CD4-positive, alpha-beta T cell treated with Interleukin-6 for 4 hours (primary cell): ENCODE measurements around the gene ZNF646.

ENCODE experiments used
- DNase-seq: peaks from one replicate; pipeline ENCODE4 v3.0.0-alpha.2; 2020; ENCODE audit warnings: mixed read lengths

ZNF646 gene, protein sequence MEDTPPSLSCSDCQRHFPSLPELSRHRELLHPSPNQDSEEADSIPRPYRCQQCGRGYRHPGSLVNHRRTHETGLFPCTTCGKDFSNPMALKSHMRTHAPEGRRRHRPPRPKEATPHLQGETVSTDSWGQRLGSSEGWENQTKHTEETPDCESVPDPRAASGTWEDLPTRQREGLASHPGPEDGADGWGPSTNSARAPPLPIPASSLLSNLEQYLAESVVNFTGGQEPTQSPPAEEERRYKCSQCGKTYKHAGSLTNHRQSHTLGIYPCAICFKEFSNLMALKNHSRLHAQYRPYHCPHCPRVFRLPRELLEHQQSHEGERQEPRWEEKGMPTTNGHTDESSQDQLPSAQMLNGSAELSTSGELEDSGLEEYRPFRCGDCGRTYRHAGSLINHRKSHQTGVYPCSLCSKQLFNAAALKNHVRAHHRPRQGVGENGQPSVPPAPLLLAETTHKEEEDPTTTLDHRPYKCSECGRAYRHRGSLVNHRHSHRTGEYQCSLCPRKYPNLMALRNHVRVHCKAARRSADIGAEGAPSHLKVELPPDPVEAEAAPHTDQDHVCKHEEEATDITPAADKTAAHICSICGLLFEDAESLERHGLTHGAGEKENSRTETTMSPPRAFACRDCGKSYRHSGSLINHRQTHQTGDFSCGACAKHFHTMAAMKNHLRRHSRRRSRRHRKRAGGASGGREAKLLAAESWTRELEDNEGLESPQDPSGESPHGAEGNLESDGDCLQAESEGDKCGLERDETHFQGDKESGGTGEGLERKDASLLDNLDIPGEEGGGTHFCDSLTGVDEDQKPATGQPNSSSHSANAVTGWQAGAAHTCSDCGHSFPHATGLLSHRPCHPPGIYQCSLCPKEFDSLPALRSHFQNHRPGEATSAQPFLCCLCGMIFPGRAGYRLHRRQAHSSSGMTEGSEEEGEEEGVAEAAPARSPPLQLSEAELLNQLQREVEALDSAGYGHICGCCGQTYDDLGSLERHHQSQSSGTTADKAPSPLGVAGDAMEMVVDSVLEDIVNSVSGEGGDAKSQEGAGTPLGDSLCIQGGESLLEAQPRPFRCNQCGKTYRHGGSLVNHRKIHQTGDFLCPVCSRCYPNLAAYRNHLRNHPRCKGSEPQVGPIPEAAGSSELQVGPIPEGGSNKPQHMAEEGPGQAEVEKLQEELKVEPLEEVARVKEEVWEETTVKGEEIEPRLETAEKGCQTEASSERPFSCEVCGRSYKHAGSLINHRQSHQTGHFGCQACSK (N-terminal part only)

DNA sequence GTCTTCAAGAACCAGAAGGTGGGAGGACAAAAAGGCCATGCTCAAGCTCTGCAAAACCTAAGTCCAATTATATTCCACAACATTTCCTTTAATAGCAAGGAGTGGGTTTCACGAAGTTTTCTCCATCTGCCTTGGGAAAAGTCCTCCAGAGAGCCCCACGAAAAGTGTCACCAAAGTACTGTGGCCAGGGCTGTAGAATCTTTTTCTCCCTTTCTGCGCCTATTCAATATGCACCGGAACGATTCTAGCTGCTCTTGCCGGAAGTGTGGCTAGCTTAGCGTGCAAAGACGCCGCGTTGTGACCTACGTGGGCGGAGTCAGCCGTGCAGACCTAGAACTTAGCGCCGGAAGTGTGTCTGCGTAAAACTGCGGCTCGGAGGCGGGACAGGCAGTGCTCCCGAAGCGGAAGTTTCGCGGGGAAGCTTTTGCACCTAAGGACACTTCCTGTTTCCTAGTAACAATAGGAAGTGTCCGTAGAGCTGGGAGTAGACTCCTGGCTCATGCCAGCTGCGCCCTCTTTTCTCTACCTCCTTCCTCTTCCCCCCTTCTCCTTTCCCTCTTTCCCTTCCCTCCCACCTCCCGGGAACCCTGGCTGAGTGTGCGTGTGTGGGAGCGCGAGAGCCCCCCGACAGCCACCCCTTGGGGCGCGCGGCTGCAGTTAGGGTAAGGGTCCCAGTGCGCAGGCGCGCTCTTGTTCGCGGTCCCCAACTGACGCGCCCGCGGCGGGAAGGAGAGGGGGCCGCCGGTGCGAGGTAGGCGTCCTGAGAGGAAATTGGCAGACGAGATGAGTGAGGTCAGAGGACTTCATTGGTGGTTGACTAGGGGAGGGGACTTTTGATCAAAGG, at the start of gene ZNF646, which contains the start of gene ZNF668:
Gene ZNF646 (plus strand): TSS at position 453 of the 844 bp plus-strand sequence. CDS start 1,903 bp downstream, outside the sequence.
Gene ZNF668 (minus strand): TSS at position 271 of the 844 bp plus-strand sequence. CDS start 9,781 bp downstream, outside the sequence.
- peak; percentile 98 for DNase-seq

DNA sequence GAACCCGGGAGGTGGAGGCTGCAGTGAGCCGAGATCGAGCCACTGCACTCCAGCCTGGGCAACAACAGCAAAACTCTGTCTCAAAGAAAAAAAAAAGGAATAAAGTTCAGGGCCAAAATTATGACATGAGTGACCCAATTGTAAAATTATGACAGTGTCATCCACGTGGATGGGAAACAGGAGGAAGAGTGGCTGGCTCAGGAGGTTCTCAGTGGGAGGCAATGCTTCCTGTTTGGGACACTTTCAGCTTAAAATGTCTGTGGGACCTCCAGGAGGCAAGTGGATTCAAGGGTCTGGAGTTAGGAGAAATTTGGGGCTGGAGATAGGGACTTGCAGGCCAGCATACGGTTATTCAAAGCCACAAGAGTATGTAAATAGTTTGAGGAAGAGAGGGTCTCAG, 48.9 kb upstream of the ZNF646 start:
- no peak for DNase-seq

DNA sequence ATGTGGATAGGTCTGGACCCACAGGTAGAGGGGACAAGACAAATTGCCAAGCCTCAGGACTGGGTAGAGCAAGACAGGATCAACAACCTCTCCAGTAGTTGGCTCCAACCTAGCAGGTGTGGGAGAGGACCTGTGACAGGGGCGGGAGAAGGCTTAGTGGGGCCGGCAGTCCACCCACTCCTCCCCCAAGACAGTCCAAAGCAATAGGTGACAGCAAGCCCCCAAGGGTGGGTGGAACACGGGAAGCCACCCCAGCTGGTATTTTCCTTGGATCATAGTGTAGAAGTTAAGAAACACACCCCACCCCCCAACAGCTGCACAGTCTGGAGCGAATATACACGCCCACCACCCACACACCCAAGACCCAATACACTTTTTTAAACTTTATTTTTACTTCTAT, 45.0 kb upstream of the ZNF646 start:
- DNase-seq, result no peak

DNA sequence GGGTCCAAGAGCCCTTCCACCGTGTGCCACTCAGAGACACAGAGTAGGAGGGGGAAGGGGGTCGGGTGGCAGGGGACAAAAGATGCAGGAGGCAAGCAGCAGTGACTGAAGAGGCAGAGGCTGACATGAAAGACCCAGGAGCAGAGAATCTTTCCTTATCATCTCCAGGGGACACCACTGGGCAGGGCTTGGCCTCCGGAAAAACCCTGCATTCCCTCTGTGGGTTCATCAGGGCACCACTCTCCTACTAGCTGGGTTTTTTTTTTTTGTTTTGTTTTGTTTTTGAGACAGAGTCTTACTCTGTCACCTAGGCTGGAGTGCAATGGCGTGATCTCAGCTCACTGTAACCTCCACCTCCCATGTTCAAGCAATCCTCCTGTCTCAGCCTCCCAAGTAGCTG, 42.9 kb upstream of the ZNF646 start:
- DNase-seq, result no peak

DNA sequence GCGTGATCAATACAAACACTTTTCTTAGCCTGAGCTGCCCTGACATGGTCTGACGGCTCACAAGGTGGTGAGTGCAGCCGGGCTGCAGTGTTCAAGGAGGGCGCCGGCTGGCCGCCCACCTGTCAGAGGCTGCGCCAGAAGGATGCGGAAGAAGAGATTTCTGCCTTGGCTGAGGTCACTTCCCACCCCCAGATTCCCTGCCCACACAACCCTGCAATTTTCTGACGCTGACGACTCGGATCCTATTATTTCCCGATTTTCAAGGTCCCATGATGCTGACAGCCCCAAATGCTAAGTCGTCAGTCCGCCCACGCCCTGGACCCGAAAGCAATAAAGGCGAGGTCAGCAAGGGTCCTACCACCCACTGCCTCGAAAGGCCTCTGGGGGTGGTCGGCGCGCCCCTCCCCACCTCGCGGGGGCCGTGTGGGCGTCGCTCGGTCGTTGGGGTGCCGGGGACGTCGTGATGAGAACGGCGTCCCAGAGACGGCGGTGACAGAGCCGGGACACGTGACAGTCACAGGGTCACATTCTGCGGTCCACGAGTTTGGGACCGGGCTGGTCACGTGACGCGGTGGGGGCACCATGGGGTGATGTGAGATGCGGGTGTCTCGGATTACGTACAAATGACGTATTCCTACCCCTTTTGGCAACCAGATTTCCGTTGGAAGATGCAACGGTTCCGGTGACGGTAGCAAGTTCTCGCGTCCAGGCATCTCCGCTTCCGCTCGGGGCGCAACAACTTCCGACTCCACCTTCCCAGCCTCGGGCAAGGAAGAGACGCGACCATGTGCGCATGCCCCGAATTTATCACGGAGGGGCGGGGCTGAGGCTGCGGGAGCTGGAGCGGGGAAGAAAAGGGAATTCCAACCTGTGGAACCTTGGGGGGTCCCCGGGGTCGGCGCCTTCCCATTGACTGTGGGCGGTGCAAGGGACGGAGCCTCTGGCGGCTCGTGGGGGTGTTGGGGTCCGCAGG, 41.2 kb upstream of the ZNF646 start, which contains the start of gene STX4:
Gene STX4 (plus strand): TSS at position 823 of the 973 bp plus-strand sequence. CDS start 248 bp downstream, outside the sequence.
- peak; percentile 98 for DNase-seq

DNA sequence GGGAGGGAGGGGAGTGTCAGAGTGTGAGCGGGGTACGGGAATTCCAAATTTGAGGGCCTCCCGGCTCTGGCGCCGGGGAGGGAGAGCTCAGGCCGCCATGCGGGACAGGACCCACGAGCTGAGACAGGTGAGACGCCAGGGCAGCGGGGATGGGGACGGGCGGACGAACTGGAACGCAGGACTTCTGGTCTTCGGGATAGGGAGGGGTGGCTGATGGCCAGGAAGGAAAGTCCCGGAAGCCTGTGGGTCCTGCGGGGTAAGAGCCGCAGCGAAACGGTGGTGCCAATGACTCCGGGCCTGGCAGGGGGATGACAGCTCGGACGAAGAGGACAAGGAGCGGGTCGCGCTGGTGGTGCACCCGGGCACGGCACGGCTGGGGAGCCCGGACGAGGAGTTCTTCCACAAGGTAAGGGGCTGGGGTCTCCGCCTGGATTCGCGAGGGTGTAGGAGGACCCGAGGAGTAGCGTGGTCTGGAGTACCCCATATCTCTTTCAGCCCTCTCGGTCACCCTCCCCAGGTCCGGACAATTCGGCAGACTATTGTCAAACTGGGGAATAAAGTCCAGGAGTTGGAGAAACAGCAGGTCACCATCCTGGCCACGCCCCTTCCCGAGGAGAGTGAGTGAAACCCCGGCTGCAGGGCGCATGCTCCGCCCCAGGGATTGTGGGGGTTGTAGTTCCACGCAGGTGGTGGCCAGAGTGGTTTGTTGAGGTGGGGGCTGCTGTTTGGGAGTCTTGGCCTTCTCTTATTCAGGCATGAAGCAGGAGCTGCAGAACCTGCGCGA, 40.3 kb upstream of the ZNF646 start:
- peak; percentile 92 for DNase-seq

DNA sequence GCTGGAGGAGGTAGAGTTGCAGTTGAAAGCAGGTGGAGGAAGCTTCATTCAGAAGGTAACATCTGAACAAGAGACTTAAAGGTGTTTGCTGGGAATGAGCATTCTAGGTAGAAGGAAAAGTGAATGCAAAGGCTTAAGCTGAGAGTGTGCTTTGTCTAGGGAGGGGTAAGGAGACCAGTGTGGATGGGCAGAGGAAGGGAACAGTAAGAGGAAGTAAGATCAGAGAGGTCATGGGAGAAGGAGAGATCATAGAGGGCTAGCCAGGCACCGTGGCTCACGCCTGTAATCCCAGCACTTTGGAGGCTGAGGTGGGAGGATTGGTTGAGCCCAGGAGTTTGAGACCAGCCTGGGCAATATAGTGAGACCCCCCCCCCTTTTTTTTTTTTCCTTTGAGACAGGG, 37.5 kb upstream of the ZNF646 start:
- DNase-seq, result no peak

DNA sequence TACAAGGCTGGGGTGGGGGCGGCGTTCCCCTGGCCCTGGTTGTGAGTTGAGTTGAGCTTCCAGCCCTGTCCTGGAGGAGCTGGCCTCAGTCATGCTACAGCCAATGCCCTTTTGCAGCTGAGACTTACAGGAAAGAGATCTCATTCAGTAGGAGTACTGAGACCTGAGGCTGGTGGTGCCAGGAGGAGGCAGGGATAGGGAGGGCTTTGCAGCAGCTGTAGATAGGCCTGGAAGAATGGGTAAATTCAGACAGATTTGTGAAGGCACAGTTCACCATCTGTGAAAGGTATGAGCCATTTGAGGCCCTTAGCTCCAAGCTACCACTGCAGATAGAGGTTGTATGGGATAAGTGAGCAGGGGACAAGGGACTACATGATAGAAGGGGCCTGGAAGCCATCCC, 35.2 kb upstream of the ZNF646 start:
- DNase-seq, result no peak

DNA sequence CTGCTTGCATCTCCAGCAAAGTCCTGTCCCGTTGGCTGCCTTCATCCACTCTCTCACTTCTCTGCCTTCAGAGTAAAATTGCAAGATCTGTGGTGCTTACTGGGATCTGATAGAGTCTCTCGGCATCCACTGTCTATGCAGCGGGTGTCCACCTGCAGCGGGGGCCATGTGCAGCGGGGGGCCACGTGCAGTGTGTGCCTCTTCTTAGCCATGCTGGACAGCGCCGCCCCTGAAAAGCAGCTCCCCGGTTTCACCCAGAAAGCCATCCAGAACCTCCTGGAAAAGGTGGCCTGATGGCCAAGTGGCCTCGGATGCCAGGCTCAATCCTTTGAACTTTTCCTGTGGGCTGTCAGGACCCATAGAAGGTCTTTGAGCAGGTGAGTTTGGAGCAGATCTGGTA, 31.4 kb upstream of the ZNF646 start:
- DNase-seq, result no peak

DNA sequence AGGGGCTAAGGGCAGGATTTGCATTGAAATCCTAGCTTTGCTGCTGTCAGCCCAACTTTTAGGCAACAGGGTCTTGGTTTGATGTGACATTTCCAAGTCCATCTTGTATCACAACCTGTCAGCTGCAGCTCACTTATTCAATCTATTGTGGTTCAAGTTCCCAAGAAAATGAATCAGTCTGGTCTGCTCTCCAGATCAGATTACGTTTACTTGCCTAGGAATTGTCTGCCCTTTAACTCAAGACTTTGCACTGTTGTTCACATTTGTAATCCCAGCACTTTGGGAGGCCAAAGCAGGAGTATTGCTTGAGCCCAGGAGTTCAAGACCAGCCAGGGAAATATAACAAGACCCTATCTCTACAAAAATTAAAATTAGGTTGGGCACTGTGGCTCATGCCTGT, 30.9 kb upstream of the ZNF646 start:
- no peak for DNase-seq

DNA sequence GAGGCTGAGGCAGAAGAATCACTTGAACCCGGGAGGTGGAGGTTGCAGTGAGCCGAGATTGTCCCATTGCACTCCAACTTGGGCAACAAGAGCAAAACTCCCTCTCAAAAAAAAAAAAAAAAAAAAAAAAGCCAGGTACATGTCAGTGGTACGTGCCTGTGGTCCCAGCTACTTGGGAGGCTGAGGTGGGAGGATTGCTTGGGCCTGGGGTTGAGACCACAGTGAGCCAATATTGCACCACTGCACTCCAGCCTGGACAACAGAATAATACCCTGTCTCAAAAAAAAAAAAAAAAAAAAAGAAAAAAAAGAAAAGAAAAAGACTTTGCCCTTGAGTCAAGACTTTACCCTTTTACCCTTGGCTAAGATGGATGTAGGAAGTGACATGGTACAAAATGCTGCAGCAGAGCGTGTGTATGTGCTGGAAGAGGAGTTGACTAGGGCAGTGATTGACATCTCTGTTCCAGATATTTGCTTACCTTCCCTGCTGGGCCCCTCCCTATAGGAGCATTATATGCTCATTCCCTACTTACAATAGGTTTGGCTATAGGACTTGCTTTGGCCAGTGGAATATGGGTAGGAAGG, 30.2 kb upstream of the ZNF646 start:
- DNase-seq, result no peak

DNA sequence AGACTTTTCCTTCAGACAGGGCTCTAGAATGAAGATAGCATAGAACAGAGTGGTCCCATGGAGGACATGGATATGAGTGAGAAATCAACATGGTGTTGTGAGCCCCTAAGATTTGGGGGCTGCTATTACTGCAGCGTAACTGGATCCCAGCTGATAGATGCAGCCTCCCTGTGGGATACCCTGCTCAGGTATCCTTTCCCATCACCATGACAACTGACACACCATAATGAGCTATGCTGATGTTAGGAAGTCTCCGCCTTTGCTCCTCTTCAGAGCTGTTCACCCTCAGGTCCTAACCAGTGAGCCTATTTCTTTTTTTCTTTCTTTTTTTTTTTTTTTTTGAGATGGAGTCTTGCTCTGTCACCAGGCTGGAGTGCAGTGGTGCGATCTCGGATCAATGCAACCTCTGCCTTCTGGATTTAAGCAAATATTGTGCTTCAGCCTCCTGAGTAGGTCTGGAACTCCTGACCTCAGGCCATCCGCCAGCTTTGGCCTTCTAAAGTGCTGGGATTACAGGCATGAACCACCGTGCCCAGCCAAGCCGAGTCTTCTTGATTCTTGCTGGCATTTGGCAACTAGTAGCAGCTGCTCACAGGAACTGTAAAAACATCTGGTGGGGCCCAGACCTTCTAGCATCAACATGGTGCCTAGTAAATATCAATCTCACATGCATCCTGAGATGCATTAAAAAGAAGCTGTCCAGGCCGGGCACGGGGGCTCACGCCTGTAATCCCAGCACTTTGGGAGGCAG, 23.8 kb upstream of the ZNF646 start:
- no peak for DNase-seq

DNA sequence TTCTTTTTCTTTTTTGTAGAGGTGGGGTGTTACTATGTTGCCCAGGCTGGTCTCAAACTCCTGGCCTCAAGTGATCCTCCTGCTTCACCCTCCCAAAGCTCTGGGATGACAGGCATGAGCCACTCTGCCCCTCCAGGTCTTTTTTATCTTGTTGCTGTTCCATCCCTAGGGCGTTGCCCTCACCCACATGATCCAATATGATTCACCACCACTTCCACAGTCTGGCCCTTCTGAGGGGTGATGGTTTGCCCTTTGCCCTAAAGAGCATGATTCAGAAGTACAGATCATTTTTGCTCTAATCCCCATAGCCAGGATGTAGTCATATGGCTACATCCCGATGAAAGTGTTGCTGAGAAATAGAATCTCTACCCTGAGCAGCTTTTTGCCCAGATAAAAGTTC, 22.1 kb upstream of the ZNF646 start:
- no peak for DNase-seq

DNA sequence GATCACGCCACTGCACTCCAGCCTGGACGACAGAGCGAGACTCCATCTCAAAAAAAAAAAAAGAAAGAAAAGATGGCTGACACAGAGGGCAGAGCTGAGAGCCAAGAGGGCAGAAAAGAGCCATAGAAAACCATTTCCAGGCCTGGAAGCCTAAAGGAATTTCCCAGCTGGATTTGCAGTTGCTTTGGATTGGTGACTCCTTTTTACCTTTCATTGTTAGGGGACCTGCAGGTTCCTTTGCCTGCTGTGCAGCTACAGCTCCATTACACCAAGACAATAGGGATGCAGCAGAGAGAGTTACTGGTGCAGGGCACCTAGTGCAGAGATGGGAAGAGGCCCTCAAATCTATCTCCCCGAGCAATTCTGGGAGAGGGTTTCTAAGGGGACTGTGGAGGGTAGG, 18.6 kb upstream of the ZNF646 start:
- DNase-seq, result no peak

DNA sequence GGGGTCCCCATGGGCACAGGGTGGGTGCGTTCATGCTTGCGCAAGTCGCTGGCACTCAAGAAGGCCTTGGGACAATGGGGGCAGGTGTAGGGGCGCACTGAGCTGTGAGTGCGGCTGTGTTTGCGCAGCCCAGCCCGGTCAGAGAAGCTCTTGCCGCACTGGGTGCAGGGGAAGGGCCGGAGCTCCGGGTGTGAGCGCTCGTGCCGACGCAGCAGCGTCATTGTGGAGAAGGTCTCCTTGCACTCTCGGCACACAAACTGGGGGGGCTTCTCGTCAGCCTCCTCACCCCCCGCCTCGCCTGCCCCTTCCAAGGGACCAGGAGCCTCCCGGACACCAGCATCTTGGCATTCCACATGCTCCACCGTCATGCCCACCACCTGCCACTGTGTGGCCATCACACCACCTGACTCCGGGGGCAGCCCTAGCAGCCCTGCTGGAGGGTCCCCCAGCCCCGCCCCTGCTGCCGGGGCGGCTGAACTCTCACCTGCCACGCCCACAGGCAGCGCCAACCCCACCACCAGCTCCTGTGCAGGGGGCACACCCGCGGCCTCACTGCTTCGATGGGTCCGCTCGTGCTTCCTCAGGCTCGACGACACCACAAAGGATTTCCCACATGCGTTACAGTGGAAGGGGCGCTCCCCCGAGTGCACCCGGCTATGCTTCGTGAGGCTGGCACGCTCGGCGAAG, 13.0 kb upstream of the ZNF646 start:
- no peak for DNase-seq

DNA sequence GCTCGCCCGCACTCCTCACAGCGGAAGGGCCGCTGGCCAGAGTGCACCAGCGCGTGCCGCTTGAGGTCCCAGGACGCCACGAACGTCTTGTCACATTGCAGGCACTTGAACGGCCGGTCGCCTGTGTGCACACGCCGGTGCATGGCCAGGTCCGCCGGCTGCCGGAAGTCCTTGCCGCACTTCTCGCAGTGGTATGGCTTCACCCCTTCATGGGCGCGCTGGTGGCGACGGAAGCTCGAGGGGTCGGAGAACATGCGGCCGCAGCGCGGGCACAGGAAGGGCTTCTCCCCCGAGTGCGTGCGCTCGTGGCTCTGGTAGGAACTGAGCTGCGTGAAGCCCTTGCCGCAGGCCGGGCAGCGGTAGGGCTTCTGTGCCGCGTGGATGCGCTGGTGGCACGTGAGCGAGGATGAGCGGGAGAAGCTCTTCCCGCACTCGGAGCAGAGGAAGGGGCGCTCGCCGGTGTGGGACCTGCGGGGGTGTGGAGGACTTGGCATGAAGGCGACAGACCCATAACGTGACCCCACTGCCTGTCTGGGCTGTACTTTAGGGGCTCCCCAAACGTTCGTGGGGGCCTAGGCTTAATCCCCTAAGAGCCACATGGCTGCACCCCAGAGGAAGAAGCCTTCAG, 12.3 kb upstream of the ZNF646 start:
- no peak for DNase-seq

DNA sequence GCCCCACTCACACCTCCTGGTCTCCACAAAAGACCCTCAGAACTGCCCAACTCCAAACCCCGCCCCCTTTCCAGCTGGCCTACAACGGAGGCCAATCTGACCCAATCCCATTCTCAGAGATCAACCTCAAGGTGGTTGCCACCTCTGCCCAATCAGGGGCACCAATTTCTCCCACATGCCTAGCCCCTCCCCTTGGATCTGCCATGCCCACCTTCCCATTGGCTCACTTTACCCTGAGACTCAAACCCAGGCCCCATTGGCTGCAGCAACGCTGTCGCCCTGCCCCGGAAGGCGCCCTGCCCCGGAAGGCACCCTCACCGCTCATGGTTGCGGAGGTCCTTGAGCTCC, 10.8 kb upstream of the ZNF646 start:
- no peak for DNase-seq
